SK-N-MC (cell line): Measurements from ENCODE around the gene SOST.

Experiments
- EZH2 ChIP-seq: fragments of 200-600 bp; sonication (generic); IDR thresholded peaks from one replicate; pipeline ENCODE4 v1.6.1; 2017; ENCODE audit warnings: antibody characterized with exemption
- FOXP2 ChIP-seq: optimal IDR thresholded peaks from 2 replicates; pipeline ENCODE3; 2011; ENCODE audit warnings: mild to moderate bottlenecking, moderate library complexity; ENCODE audit not compliant: insufficient read depth; ENCODE audit errors: extremely low read length, control extremely low read depth
- POLR2AphosphoS5 ChIP-seq: IDR thresholded peaks from 2 replicates; pipeline ENCODE4 v1.6.1; 2012; ENCODE audit warnings: mild to moderate bottlenecking, low read depth, low read length, borderline replicate concordance

- TF ChIP-seq EZH2 (no peak), FOXP2 (no peak), POLR2AphosphoS5 (no peak)
These were observed 20.9 kb downstream of the SOST start for GRCh38 chr17:43737722-43738121.
